Measurements from ENCODE around the gene KRTAP12-3.
"Not testable (repeated sequence)": the region's sequence is repeated elsewhere in the genome, so short reads cannot be mapped to it uniquely, and the experiment has no call there.

The KRTAP12-3 gene

DNA sequence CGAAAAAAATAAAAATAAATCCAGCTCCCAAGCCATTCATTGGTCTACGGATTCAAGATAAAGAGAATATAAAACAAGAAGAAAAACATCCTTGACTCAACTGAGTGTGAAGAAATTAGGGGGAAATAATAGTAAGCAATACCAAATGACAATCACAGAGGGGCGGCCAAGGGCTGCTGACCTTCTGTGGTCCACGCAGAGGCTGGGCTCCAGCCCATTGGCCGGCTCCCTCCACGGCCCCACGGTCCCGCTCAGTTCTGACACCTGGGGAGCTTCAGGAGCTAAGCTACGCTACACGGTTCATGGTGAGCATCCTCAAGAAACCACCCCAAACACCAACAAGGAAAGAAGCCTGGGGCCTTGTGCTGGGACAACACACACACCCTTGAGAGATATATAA lies 38.8 kb downstream of the KRTAP12-3 start:
- no peak for TF ChIP-seq CTCF (IDR thresholded peaks at IDR 0.05; ENCODE audit: low read depth, low read length, missing control alignments)
- H3K4me3 ChIP-seq (ENCODE audit: low read depth, low read length) = no peak overlapping the region
- DNase-seq (ENCODE audit: low read depth) = no peak

DNA sequence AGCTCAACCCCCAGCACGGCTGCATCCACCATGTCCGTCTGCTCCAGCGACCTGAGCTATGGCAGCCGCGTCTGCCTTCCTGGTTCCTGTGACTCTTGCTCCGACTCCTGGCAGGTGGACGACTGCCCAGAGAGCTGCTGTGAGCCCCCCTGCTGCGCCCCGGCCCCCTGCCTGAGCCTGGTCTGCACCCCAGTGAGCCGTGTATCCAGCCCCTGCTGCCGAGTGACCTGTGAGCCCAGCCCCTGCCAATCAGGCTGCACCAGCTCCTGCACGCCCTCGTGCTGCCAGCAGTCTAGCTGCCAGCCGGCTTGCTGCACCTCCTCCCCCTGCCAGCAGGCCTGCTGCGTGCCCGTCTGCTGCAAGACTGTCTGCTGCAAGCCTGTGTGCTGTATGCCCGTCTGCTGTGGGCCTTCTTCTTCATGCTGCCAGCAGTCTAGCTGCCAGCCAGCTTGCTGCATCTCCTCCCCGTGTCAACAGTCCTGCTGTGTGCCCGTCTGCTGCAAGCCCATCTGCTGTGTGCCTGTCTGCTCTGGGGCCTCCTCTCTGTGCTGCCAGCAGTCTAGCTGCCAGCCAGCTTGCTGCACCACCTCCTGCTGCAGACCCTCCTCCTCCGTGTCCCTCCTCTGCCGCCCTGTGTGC lies 39.6 kb downstream of the KRTAP12-3 start, which contains the start of gene KRTAP10-12:
TSS of gene KRTAP10-12 (plus strand) at position 1 of the 639 bp plus-strand sequence. CDS start at position 31, 30 bp downstream.
- DNase-seq (ENCODE audit: low read depth); H3K4me3 ChIP-seq (ENCODE audit: low read depth, low read length): not testable (repeated sequence)

DNA sequence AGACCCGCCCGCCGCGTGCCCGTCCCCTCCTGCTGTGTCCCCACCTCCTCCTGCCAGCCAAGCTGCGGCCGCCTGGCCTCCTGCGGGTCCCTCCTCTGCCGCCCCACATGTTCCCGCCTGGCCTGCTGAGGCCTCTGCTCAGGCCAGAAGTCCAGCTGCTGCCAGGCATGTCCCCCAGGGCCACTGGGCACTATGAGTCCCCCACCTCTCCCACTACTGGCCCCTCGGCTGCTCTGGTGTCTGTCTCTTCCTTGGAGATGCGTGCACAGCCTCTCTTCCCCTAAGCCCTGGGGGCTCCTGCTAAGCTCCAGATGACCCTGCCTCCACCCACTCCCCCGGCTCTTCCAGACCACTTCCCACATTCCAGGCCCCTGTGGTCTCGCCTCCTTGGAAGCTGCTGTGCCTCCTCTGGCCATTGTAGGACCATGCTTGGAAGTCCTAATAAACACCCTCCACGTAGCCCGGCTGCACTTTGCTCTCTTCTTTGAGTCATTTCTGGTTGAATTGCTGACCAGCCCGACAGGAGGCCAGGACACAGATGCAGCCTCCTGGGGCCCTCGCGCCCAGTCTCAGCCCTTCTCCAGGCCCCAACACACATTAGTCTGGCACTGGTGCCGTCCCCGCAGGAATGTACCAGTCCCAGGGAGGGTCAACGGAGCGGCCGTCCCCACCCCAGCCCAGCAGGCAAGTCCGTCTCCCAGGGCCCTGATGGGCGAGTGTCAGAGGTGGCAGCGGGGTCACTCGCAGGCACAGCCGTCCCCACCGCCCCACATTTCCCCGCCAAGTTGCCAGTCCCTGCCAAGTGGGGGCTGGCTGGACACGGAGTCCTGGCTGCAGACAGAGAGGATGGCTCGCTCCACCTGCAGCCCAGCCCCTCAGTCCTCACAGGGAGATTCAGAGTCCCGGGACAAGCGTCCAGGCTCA lies 40.3 kb downstream of the KRTAP12-3 start:
- no peak overlapping the region for H3K4me3 ChIP-seq (ENCODE audit: low read depth, low read length)
- TF ChIP-seq CTCF (IDR thresholded peaks at IDR 0.05; ENCODE audit: low read depth, low read length, missing control alignments) = no peak
- DNase-seq (ENCODE audit: low read depth) = no peak

DNA sequence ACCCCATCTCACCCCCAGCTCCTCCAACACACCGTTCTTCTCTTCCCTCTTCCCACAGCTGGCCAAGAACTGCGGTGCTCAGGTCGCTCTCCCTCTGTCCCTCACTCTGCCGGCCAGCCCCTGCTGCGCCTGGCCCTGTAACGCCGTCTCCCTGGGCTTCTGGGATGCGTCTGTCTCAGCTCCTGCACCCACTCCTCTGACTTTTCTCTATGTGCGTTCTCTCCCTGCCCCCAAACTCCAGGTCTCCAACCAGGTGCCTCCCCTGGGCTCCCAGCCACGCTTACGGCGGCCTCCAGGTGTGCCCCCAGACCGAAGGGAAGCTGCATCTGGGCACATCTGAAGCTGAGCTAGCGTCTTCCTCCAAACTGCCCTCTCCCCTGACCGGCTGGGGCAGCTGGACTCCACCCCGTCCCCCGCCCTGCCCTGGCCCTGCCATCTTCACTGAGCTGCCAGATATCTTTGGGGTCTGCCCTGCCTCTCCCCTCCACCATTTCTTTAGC lies 41.8 kb downstream of the KRTAP12-3 start:
- H3K4me3 ChIP-seq (ENCODE audit: low read depth, low read length) = no peak overlapping the region
- no peak for TF ChIP-seq CTCF (IDR thresholded peaks at IDR 0.05; ENCODE audit: low read depth, low read length, missing control alignments)

DNA sequence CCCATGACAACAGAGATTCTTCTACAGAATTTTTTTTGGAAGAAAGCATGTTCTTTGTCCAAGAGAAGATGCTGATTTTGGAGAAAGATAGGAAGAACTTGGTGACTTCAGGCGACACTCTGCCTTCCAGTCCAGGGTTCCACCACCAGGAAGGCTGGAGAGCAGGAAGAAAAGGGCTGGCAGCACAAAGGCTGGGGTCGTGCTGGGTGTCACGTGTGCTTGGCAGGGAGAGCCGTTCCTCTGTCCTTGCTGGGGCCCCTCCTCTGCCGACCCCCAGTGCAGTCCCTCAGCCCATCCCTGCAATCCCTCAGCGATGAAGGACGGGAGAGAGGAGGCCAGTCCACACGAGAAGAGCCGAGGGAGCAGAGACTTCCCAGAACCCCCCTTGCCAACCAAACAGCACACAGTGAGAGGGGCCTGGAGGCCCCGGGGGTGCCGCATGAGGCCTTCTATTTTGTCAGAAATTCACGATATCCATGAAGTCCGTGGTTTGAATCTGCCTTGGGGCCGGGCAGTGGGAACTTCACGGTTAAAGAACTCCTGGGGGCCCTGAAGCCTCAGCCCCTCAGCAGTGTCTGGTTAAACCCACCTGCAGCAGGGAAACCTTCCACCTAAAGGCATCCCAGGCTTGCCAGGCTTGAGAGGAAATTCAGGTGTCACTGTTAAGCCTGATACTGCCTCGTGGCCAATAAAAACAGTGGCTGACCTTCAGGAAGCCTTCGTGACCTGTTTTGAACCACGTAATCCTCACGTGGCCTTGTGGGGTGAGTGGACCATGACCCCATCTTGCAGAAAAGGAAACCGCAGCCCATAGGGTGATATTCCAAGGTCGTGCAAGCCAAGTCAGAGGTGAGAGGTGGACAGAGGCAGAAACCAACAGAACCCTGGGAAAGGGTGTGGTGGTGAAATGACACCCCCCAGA lies 42.6 kb downstream of the KRTAP12-3 start:
- no peak for TF ChIP-seq CTCF (IDR thresholded peaks at IDR 0.05; ENCODE audit: low read depth, low read length, missing control alignments)
- no peak overlapping the region for H3K4me3 ChIP-seq (ENCODE audit: low read depth, low read length)
- DNase-seq (ENCODE audit: low read depth) = no peak

More for the DNA sequence above, 41.8 kb downstream of the KRTAP12-3 start:
- no peak for DNase-seq (ENCODE audit: low read depth)

DNA sequence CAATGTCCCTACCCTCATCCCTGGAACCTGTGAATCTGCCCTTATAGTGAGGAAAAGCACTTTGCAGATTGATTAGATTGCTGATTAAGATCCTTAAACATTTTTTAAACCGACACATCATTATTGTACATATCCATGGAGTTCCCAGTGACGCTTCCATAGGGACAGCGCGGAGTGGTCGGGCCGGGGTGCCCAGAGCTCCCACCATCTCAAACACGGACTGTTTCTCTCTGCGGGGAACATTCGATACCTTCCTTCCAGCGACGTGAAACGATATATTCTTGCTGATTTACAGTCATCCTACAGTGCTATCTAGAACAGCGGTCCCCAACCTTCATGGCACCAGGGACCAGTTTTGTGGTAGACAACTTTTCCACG lies 43.3 kb downstream of the KRTAP12-3 start:
- H3K4me3 ChIP-seq (ENCODE audit: low read depth, low read length) = no peak overlapping the region
- no peak for TF ChIP-seq CTCF (IDR thresholded peaks at IDR 0.05; ENCODE audit: low read depth, low read length, missing control alignments)
- DNase-seq (ENCODE audit: low read depth) = no peak
